ENCODE data around the gene PCBP3.

PCBP3 gene

DNA sequence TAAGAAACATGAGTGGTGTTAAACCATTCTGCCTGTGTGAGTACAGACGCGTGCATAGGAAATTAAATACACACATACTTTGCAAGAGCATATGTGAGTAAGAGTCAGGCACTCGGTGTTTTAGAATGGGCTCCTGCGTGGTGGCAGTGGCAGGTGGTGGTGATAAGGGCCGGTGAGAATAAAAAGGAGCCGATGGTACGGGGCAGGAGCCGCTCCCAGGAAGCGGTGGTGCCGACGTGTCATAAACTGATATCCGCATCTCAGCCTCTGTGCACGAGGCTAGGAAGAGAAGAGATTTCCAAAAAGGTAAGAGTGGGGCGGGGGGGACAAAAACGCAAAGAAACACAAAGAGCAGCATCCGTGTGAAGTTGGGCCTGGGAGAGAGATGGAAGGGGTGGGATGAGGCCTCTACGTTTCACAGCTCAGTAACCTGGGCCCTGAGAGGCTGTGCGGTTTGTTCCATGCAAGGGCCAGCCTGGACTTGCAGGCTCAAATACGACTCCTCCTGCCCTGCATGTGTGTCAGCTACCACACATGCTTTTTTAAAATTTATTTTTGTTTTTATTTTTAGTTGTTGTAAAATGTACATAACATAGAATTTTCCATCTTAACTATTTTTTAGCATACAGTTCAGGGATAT is 210.3 kb downstream of the PCBP3 start:
- TF ChIP-seq, protein P1, sequence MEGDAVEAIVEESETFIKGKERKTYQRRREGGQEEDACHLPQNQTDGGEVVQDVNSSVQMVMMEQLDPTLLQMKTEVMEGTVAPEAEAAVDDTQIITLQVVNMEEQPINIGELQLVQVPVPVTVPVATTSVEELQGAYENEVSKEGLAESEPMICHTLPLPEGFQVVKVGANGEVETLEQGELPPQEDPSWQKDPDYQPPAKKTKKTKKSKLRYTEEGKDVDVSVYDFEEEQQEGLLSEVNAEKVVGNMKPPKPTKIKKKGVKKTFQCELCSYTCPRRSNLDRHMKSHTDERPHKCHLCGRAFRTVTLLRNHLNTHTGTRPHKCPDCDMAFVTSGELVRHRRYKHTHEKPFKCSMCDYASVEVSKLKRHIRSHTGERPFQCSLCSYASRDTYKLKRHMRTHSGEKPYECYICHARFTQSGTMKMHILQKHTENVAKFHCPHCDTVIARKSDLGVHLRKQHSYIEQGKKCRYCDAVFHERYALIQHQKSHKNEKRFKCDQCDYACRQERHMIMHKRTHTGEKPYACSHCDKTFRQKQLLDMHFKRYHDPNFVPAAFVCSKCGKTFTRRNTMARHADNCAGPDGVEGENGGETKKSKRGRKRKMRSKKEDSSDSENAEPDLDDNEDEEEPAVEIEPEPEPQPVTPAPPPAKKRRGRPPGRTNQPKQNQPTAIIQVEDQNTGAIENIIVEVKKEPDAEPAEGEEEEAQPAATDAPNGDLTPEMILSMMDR (IDR thresholded peaks at IDR 0.05; ENCODE audit: low read length, missing control alignments), result no peak
- no peak overlapping the region for H3K4me3 ChIP-seq (replicated peaks; ENCODE audit: low read depth, low read length)
- DNase-seq (ENCODE audit: low read depth), result no peak

DNA sequence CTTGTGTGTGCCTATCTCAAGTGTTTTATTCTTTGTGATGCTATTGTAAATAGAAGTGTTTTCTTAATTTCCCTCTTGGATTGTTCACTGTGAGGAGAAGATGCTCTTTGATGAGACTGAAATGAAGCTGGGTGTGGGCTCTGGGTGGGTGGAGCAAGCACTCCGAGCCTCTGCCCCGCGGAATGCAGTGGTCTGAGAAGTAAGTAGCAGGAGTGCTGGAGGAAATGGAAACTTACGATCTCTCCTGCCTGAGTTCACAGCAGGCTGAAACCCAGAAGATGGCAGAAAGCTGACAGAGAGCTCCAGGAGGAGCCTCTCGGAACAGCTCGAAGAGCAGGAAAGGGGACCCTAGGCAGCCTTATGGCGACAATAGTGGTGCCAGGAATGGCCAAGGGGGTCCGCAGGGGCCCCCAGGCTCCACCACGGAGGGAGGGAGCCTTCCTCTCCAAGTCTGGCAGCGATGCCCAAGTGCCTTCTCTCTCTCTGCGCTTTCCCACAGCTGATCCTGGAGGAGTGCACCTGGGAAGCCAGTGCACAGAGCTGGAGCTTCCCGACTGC is 211.2 kb downstream of the PCBP3 start:
- TF ChIP-seq, protein P1 (IDR thresholded peaks at IDR 0.05; ENCODE audit: low read length, missing control alignments), result no peak
- H3K4me3 ChIP-seq (replicated peaks; ENCODE audit: low read depth, low read length), result no peak overlapping the region
- no peak for DNase-seq (ENCODE audit: low read depth)

DNA sequence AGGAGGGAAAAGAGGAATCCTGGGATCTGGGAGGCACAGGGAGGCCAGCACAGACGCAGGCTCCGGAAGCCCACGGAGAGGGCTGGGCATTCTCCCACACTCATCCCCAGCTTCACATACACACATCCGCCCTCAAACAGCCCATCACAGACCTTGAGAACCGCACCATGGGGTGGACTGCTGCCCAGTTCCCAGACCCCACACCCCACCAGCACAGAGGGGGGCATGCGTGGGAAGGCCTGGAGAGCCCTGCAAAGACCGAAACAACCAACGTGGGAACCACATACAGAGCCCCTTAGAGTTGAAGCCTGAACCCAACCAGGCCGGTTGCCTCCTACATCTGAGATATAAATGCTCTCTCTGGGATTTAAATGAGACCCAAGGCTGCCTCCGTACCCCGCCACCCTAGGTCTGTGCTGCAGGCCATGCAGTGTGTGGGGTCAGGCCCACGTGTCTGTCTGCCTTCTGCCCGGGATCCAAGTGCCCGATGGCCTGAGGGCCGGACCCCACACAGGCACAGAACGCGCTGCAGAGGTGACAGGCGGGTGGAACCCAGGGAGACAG is 211.8 kb downstream of the PCBP3 start:
- DNase-seq (ENCODE audit: low read depth), result no peak
- no peak overlapping the region for H3K4me3 ChIP-seq (replicated peaks; ENCODE audit: low read depth, low read length)
- TF ChIP-seq, protein P1 (IDR thresholded peaks at IDR 0.05; ENCODE audit: low read length, missing control alignments), result no peak

DNA sequence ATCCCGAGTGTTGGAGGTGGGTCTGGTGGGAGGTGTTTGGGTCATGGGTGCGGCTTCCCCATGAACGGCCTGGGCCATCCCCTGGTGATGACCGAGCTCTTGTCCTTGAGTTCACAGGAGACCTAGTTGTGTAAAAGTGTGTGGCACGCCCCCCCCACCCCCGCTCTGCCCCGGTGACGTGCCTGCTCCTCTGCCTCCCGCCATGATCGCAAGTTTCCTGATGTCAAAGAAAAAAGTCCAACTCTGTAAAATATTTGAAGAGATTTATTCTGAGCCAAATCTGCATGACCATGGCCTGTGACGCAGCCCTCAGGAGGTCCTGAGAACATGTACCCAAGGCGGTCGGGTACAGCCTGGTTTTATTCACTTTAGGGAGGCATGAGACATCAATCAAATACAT is 212.9 kb downstream of the PCBP3 start:
- H3K4me3 ChIP-seq (replicated peaks; ENCODE audit: low read depth, low read length), result no peak overlapping the region
- TF ChIP-seq, protein P1 (IDR thresholded peaks at IDR 0.05; ENCODE audit: low read length, missing control alignments), result no peak
- no peak for DNase-seq (ENCODE audit: low read depth)

DNA sequence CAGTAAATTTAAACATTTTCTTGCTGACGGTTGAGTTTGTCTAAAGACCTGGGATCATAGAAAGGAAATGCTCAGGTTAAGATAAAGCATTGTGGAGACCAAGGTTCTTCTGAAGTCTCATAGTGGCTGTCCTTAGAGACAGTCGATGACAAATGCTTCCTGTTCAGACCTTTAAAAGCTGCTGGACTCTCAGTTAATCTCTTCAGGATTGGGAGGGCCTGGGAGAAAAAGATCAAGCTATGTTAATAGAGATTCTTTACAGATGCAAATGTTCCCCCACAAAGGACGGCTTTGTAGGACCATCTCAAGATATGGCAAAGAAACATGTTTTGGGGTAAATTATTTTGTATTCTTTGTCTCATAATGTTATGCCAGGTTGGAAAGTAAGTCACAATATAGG is 213.4 kb downstream of the PCBP3 start:
- no peak for DNase-seq (ENCODE audit: low read depth)
- no peak overlapping the region for H3K4me3 ChIP-seq (replicated peaks; ENCODE audit: low read depth, low read length)
- TF ChIP-seq, protein P1 (IDR thresholded peaks at IDR 0.05; ENCODE audit: low read length, missing control alignments), result no peak

DNA sequence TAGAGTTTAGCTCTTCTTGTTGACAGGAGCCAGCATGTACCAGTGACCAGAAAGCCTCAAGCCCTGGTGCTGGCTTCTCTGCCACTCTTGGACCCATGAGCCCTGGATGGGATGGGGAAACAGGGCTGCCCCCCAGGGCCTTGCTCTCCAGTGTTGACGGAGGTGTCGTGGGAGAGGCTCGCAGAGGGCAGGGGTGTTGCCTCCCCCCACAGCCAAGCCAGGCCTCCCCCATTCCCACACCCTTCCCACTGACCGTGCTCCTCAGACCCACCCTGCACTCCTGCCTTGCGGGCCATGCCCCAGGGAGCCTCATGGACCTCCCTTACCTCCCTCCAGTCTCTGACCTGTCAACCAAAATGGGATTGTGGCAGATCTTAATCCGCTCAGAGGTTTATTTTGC is 214.2 kb downstream of the PCBP3 start:
- no peak overlapping the region for H3K4me3 ChIP-seq (replicated peaks; ENCODE audit: low read depth, low read length)
- TF ChIP-seq, protein P1 (IDR thresholded peaks at IDR 0.05; ENCODE audit: low read length, missing control alignments), result no peak
- no peak for DNase-seq (ENCODE audit: low read depth)

DNA sequence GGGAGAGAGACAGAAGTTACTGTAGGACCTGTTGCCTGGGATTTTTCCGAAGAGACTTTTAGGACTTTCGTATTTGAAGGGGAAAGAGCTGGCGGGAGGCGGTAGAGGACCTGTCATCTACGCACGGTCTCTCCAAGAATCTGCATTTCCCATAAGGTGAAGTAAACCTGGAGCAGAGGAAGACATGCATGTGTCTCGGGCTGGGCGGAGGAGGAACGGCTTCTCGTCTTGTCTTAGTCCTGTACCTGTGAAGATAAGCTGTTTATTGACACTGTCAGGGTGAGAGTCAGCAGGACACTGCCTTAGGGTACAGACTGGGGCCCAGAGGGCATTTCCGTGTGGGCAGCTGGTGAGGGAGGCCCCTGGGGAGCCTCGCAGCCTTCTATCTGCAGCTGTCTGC is 214.7 kb downstream of the PCBP3 start:
- DNase-seq (ENCODE audit: low read depth), result no peak
- H3K4me3 ChIP-seq (replicated peaks; ENCODE audit: low read depth, low read length), result no peak overlapping the region
- TF ChIP-seq, protein P1 (IDR thresholded peaks at IDR 0.05; ENCODE audit: low read length, missing control alignments), result no peak
